K562 (cell line): ENCODE data around the gene NEDD4. TPM values are rescaled to one million over a fixed set of nuclear protein-coding genes. Genes with fewer than 3 reads are reported as not detected.

Experiments
- ARID3A ChIP-seq: IDR thresholded peaks from 2 replicates; pipeline ENCODE4 v1.6.1; 2012; ENCODE audit warnings: low read depth, low read length, improper control_type of control experiment, borderline replicate concordance
- CBFA2T3 ChIP-seq: fragments of 450-650 bp; IDR thresholded peaks from 2 replicates; pipeline ENCODE4 v1.6.1; 2017
- DIDO1 ChIP-seq: fragments of 450-650 bp; IDR thresholded peaks from 2 replicates; pipeline ENCODE4 v1.6.1; 2016; ENCODE audit warnings: low read depth, missing biosample characterization, missing genetic modification characterization
- PBX2 ChIP-seq, 2 experiments: IDR thresholded peaks in 1 of 2; conservative IDR thresholded peaks in 1 of 2; 2 replicates each; pipeline ENCODE4 v1.6.1; 2016; ENCODE audit warnings: low read depth in 2 of 2, mild to moderate bottlenecking in 1 of 2, missing compliant biosample characterization in 1 of 2, missing genetic modification characterization in 1 of 2, moderate library complexity in 1 of 2
- PKNOX1 ChIP-seq: fragments of 450-650 bp; IDR thresholded peaks from 2 replicates; pipeline ENCODE4 v1.6.1; 2016
- POLR3G ChIP-seq: IDR thresholded peaks from 2 replicates; pipeline ENCODE4 v1.6.1; 2011; ENCODE audit not compliant: insufficient read length, insufficient replicate concordance; ENCODE audit errors: extremely low read depth
- RCOR1 ChIP-seq, 2 experiments: IDR thresholded peaks; 2 replicates each; pipeline ENCODE4 v1.6.1; 2012; ENCODE audit warnings: low read depth in 2 of 2, low read length in 2 of 2, borderline replicate concordance in 1 of 2, improper control_type of control experiment in 1 of 2
- RNF219 ChIP-seq: fragments of 250-450 bp; sonication (Bioruptor Pico); IDR thresholded peaks from 2 replicates; pipeline ENCODE4 v1.5.0; 2022; ENCODE audit warnings: mild to moderate bottlenecking
- TFAM ChIP-seq: fragments of 250-450 bp; sonication (Bioruptor Pico); conservative IDR thresholded peaks from 2 replicates; pipeline ENCODE4 v1.5.0; 2021; ENCODE audit warnings: mild to moderate bottlenecking, moderate library complexity
- ZBTB11 ChIP-seq, 3 experiments: fragments of 200-800 bp in 1 of 3; fragments of 250-450 bp in 1 of 3; fragments of 450-650 bp in 1 of 3; sonication (Bioruptor Pico) in 1 of 3; sonication (Bioruptor generic) in 1 of 3; formaldehyde crosslinking in 1 of 3; IDR thresholded peaks; 2 replicates each; pipeline versions ENCODE4 v1.6.1 to v1.8.0; 2016 to 2022; ENCODE audit warnings: mild to moderate bottlenecking in 2 of 3, missing genetic modification characterization in 2 of 3, missing compliant biosample characterization in 1 of 3, moderate library complexity in 1 of 3
- ZHX1 ChIP-seq: fragments of 150-350 bp; conservative IDR thresholded peaks from 2 replicates; pipeline ENCODE4 v1.6.1; 2014; ENCODE audit warnings: low read length
- ZNF324 ChIP-seq: fragments of 250-450 bp; sonication (Bioruptor Pico); IDR thresholded peaks from 2 replicates; pipeline ENCODE4 v1.4.0; 2020; ENCODE audit warnings: mild to moderate bottlenecking
- polyA plus RNA-seq, 8 experiments: library from polyadenylated mRNA; depleted of rRNA in 4 of 8; stranded (reverse) in 5 of 8; unstranded in 3 of 8; fragments of >200 nt; fragmentation: Nextera tagmentation in 2 of 8; fragmentation: Illumina TruSeq in 1 of 8; extraction: Ambion mirVana in 2 of 8; extraction: Trizol in 1 of 8; gene quantifications; 2 replicates each; pipeline versions ENCODE4 v1.2.1 to v1.2.3, GENCODE V29; 2011 to 2014; ENCODE audit warnings: inconsistent platforms in 1 of 8, missing spikeins in 1 of 8
- total RNA-seq, 7 experiments: library from RNA; depleted of rRNA in 6 of 7; stranded (reverse); fragments of >200 nt in 6 of 7; fragmentation: Illumina TruSeq in 2 of 7; extraction: Trizol in 2 of 7; gene quantifications; 2 replicates each; pipeline versions ENCODE4 v1.2.1 to v1.2.3, GENCODE V29; 2011 to 2021; ENCODE audit warnings: low replicate concordance in 1 of 7

Gene NEDD4
- total and polyA plus RNA-seq, 9 of the 15 experiments (the other 6 are each of a cell fraction or from before 2014, with no cell fraction given) = 7.2 to 23.7 (median 17.3) TPM

- TF ChIP-seq RNF219 (CRISPR knock-in tag) (no peak), DIDO1 (tag) (no peak), PBX2 (CRISPR knock-in tag; IDR thresholded peaks at IDR 0.05; ENCODE audit: low read depth) (0 out of 2 replicates have a peak, but pooled peaks have one; percentile 21), PBX2 (tag; conservative IDR thresholded peaks at IDR 0.05; ENCODE audit: low read depth) (peak; percentile 73), ZBTB11 (CRISPR knock-in tag; IDR thresholded peaks at IDR 0.05) (no peak), ZNF324 (CRISPR knock-in tag) (no peak), POLR3G (no peak), CBFA2T3 (peak; percentile 44), TFAM (no peak), RCOR1 (IDR thresholded peaks at IDR 0.05; ENCODE audit: borderline replicate concordance in 1 of 2, low read depth in 2 of 2, low read length in 2 of 2) (peak in 1 of 2 experiments; percentile 6; a peak in 1 of 4 replicates), PKNOX1 (peak; percentile 60), ZHX1 (no peak), ARID3A (no peak)
Observed at GRCh38 chr15:55784286-55784685, 209.1 kb downstream of the NEDD4 start (continued).
